Lower lobe of right lung (tissue), 2 donors: ENCODE measurements around the gene GTPBP1. TPM values are rescaled to one million over a fixed set of nuclear protein-coding genes. Genes with fewer than 3 reads are reported as not detected.

Experiments
- ATAC-seq, 2 donors: fragments of 200-7000 bp; cut with Tn5 transposase; one replicate each; pipeline ENCODE4 v1.9.1; 2020 to 2022; ENCODE audit warnings: mild to moderate bottlenecking in 2 of 2, moderate library complexity in 2 of 2
- DNase-seq: peaks from one replicate; pipeline ENCODE4 v3.0.0-alpha.2; 2020
- H3K27ac ChIP-seq: fragments of 200-600 bp; one replicate; pipeline ENCODE4 v1.8.0; 2022
- H3K27me3 ChIP-seq: fragments of 200-600 bp; one replicate; pipeline ENCODE4 v1.8.0; 2022; ENCODE audit warnings: low read depth
- H3K36me3 ChIP-seq: fragments of 200-600 bp; one replicate; pipeline ENCODE4 v1.8.0; 2022; ENCODE audit warnings: mild to moderate bottlenecking
- H3K4me1 ChIP-seq: fragments of 200-600 bp; one replicate; pipeline ENCODE4 v1.8.0; 2022
- H3K4me3 ChIP-seq: fragments of 200-600 bp; one replicate; pipeline ENCODE4 v1.8.0; 2022; ENCODE audit warnings: mild to moderate bottlenecking
- H3K9me3 ChIP-seq: fragments of 200-600 bp; one replicate; pipeline ENCODE4 v1.8.0; 2022
- CTCF ChIP-seq: fragments of 200-600 bp; IDR thresholded peaks from one replicate; pipeline ENCODE4 v1.8.0; 2022; ENCODE audit warnings: antibody characterized with exemption, mild to moderate bottlenecking
- intact Hi-C: fragments of 100-400 bp; cut with DNase I; formaldehyde crosslinking; loops from one replicate; pipeline ENCODE4 v1.11.0; 2022
- total RNA-seq: library from RNA; stranded (reverse); fragmentation: NEBNext Ultra II Directional; extraction: Animal tissue kit (Norgen Biotek cat#: 25700); gene quantifications from one replicate; pipeline ENCODE4 v1.2.1, GENCODE V29; 2021
- donor health status: DM: no; HTN: yes; CAD: no; lungs with severe emphysema.

Gene GTPBP1
- total RNA-seq, 1 donor from 2014 or later: 66.7 TPM

- Histone ChIP-seq H3K27ac (no peak overlapping the region), H3K9me3 (no peaks in the 10 kb centered on the region), H3K36me3 (no peaks in the 10 kb centered on the region), H3K4me3 (no peak overlapping the region), H3K27me3 (peaks cover 4% of the 10 kb centered on the region), H3K4me1 (no peaks in the 10 kb centered on the region)
- intact Hi-C loops: no loop called here
- no peak for TF ChIP-seq CTCF
- no peak for ATAC-seq
- no peak for DNase-seq
These were observed 61.6 kb downstream of the GTPBP1 start for GRCh38 chr22:38767313-38767712.

GRCh38 chr22:38768036-38768435 is 62.3 kb downstream of the GTPBP1 start:
- Histone ChIP-seq H3K4me3 (no peak overlapping the region), H3K27me3 (peaks cover 4% of the 10 kb centered on the region), H3K36me3 (no peaks in the 10 kb centered on the region), H3K4me1 (no peaks in the 10 kb centered on the region), H3K9me3 (no peaks in the 10 kb centered on the region), H3K27ac (no peak overlapping the region)
- DNase-seq (no peak), ATAC-seq (no peak)
- no peak for TF ChIP-seq CTCF
- intact Hi-C loops: no loop called here

- Histone ChIP-seq H3K4me1 (no peaks in the 10 kb centered on the region), H3K36me3 (no peaks in the 10 kb centered on the region), H3K9me3 (no peaks in the 10 kb centered on the region), H3K27me3 (no peaks in the 10 kb centered on the region), H3K27ac (no peak overlapping the region), H3K4me3 (no peak overlapping the region)
- no peak for TF ChIP-seq CTCF
- ATAC-seq: no peak
- intact Hi-C loops: no loop called here
- no peak for DNase-seq
These were observed 64.7 kb downstream of the GTPBP1 start for GRCh38 chr22:38770257-38770949.

- no peak for TF ChIP-seq CTCF
- intact Hi-C loops: no loop called here
- Histone ChIP-seq H3K4me3 (no peak overlapping the region), H3K27ac (no peak overlapping the region), H3K36me3 (no peaks in the 10 kb centered on the region), H3K27me3 (no peaks in the 10 kb centered on the region), H3K4me1 (no peaks in the 10 kb centered on the region), H3K9me3 (no peaks in the 10 kb centered on the region)
- DNase-seq (no peak), ATAC-seq (no peak)
These were observed 66.8 kb downstream of the GTPBP1 start for GRCh38 chr22:38772623-38772873.

GRCh38 chr22:38773363-38773946 is 67.7 kb downstream of the GTPBP1 start:
- H3K4me1 ChIP-seq: no peaks in the 10 kb centered on the region
- intact Hi-C loops: no loop called here
- no peaks in the 10 kb centered on the region for H3K27me3 ChIP-seq

More at GRCh38 chr22:38773363-38773946, 67.7 kb downstream of the GTPBP1 start:
- ATAC-seq (no peak), DNase-seq (no peak)
- no peak for TF ChIP-seq CTCF
- peaks cover 4% of the 10 kb centered on the region for H3K36me3 ChIP-seq
- H3K27ac ChIP-seq: no peak overlapping the region
- no peaks in the 10 kb centered on the region for H3K9me3 ChIP-seq
- no peak overlapping the region for H3K4me3 ChIP-seq
